NCI-H187 treated with DMSO at 0.1 percent for 48 hours (cell line): Measurements from ENCODE around the gene ABCD3.

Experiments
- DNase-seq: peaks from one replicate; lab custom pipeline; 2025; lab: John Stamatoyannopoulos, UW

ABCD3 gene

DNA sequence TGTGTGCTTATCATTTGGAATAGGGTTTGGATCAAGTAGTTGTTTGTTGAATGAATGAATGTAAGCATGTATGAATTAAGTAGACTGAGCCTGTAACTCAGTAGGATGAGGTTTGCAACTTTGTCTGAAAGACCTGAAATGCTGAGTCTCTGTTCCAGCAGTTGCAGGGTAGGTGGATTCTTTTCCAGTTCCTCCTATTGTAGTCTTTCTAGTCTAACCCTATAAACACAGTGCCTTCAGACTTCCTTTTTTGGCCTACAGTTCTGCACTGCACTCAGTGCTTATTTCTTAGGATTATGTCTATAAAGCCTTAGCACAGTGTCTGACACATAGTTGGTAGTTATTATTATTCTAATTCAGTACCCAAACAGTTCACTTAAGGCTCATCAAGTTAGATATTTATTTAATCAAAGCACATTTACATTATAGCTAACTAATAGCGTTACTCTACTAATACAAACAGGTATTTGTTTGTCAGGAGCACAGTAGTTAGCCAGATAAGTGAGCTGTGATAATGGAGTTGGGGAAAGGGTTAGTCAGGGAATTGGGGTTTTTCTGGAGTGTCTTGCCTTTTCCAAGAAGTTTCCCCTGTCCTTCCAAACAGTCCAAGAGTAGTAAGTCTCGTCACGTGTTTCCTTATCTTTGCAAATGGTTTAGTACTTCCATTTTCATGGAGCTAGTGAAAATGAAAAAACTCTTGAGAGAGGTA is 45.0 kb downstream of the ABCD3 start:
- DNase-seq, result no peak

DNA sequence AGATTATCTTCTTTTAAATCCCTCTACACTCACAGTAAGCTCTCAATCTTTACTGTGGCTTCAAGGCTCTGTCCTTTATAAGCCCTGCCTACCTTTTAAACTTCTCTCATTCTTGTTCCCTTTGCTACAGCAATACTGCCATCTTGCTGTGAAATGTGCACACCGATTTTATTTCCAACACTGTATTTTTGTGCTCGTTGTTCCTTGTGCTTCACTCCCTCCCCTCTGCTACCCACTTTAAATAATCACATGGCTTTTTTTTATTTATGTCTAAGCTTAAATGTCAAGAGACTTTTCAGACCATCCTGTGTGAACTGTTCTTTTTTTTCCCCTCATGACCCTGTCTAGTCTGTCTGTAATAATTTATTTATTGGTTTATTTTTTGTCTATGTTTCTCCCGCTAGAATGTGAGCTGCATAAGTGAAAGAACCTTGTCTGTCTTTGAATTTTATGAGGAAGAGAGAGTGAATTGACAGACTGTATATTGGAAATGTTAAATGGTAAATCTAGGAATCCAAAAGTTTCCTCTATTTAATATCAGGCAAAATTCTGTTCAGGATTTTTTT is 45.7 kb downstream of the ABCD3 start:
- no peak for DNase-seq

DNA sequence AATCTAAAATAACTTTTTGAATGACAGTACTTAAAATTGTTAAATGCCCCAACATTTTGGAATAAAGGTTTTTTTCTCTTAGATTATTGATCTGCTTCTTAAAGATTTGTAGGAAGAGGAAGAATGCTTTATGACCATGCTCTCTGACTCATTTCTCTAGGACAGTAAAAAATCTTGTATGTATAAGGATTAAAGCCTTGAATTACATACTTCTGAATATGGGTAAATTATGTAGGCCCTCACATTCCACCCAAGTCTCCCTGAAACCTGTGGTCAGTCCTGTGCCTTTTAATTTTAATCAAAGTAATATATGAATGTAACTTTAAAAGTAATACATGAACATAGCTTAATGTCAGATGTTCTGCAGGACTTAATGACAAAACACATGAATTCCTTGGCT is 50.5 kb downstream of the ABCD3 start:
- no peak for DNase-seq

DNA sequence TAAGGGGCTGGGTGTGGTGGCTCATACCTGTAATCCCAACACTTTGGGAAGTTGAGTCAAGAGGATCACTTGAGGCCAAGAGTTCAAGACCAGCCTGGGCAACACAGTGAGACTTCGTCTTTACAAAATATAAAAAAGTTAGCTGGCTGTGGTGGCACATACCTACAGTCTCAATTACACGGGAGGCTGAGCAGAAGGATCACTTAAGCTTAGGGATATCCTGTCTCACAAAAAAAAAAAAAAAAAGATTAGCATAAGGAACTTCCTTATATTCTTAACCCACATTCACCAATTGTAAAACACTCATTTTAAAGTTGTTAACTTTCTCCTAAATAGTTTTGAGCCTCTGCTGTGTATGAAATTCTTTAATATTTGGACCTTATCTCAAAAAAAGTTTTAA is 53.1 kb downstream of the ABCD3 start:
- DNase-seq, result no peak

DNA sequence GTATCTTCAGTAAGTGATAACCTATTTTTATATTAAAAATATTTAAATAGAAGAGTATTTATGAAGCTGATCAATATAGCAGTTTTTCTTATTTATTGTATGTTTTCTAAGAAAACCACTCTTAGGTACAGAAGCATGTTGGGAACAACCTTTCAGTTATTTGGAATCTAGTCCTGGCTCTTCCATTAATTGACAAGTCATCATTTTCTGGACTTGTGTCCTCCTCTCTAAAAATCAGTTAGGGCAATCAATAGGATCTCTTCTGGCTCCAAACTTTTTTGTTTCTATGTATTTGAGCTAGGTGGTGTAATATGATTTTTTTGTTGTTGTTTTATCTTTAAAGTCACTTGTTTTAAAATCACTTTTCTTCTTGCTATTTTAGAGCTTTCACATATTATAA is 57.0 kb downstream of the ABCD3 start:
- no peak for DNase-seq

DNA sequence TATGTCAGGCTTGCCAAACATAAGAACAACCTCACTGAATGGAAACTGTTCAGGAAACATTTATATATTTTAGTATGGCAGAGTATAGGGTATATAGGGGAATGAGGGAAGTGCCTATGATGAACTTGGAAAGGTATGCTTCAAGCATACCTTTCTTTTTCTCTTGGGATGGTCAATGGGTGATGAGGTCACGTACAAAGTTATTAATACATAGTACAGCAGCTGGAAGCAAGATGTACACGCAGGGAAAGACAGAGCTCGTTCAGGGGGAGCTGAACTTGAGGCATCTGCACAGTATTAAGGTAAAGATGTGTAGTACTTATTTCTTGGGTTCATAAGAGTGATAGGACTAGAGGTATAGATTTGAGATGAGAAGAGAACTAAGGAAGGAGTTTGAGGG is 61.5 kb downstream of the ABCD3 start:
- DNase-seq, result no peak

DNA sequence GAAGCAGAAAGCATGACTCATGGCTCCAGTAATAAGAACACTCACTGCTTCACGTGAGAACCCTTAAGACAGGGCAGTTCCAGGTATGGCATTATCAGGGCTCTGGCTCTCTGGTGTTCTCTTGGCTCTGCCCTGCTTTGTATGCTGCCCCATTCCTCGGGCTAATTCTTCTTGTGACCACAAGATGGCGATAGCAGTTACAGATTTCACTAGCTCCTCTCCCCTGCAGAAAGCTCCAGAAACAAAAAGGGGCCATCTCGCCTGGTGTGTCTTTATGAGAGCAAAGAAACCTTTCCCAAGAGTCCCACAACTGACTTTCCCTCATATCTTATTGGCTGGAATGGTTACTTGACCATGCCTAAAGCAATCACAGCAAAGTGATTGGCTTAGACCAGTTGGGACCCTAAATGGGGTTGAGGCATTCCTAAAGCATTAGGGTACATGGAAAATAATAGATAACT is 63.3 kb downstream of the ABCD3 start:
- DNase-seq, result peak; percentile 18

DNA sequence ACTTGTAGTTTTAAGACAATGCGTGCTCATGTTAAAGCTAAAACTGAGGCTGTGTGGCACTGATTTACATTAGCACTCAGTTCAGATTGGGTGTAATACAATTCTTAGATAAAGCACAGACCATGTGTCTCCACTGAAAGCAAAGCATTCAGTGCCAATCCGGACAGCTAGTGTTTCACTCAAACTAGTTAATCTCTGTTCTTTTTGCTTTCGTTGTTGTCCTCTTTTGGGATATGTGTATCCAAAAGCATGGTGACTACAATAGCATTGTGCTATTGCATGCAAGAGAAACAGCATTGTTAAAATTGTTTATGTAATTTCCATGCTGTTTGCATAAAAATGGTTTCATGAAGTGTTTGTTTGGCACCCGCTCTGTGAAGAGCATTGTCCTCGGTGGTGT is 68.8 kb downstream of the ABCD3 start:
- DNase-seq, result no peak

DNA sequence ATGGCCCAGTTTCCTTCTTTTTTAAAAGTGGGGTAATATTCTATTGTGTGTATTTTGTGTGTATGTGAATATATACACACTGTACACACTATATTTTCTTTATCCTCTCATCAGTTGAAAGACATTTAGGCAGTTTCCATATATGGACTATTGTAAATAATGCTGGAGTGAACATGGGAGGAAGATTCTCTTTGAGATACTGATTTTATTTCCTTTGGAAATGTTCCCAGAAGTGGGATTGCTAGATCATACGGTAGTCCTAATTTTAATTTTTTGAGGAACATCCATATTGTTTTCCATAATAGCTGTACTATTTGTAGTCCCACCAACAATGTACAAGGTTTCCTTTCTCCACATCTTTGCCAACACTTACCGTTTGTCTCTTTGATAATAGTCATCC is 72.4 kb downstream of the ABCD3 start:
- DNase-seq, result no peak

DNA sequence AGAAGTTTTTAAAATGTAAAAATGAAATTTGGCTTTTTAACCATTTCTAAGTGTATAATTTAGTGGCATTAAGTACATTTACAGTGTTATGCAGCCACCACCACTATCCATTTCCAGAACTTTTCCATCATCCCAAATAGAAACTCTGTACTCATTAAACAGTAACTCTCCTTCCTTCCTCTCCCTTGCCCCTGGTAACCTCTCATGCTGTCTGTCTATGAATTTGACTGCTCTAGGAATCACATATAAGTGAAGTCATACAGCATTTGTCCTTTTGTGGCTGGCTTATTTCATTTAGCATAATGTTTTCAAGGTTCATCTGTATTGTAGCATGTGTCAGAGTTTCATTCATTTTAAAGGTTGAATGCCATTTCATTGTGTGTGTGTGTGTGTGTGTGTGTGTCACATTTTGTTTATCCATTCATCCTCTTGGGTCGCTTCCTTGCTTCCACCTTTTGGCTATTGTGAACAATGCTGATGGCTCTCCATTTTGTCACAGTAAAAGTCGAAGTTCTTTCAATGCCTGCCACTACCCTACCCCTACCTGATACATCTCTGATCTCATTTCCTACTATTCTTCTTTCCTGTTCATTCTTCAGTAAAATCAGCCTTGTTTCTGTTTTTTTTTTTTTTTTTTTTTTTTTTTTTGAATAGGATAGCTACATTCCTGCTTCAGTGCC is 78.0 kb downstream of the ABCD3 start:
- no peak for DNase-seq

DNA sequence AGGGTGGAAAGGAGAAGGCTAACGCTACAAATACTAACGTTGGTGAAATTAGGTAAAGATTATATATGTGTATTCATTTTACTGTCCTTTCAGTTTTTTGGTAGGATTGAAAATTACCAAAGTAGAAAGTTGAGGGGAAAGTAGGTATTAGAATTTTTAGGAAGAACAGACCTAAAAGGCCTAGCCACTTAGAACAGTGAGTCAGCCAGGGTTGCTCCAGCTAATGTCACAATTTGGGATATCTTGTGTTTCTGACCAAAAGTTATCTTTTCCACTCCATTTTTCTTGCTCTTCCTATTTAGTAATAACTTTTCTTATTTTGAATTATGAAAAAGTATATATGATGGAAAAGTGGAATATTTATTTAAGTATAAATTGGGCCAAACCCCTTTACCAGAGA is 83.2 kb downstream of the ABCD3 start:
- no peak for DNase-seq

DNA sequence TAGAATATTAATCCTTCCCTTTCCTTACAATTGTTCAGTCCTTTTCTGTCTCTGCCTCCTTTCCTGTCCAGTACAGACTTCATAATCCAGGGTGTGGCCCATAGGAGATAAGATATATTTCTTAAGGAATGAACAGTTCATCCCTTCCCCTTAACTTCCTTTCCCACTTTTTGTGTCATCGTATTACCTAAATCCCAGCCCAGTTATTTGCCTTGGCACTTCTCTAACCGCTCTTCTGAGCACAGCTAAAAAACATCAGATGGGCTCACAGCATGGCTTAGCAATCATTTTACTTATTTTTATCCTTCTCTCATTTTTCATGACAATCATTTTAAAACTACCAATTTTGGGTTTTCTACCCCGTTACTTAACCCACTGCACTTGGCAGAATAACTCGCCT is 83.7 kb downstream of the ABCD3 start:
- no peak for DNase-seq

DNA sequence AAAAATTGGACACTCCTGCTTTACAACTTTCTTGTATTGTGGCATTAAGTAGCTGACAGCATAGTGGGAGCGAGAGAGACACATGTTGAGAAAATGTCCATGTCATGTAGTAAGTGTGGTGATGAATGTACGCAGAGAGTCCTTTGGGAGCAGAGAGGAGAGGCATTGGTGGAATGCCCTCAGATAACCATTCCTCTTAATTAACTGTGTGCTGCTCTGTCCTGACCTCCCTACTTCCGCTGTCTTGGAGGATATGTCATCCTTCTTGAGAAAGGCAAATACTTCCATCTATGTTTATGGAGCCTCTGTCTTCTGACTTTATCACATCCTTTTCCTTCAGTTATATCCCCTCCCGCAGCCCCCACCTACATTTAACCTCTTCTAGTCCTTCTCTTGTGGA is 85.0 kb downstream of the ABCD3 start:
- no peak for DNase-seq

DNA sequence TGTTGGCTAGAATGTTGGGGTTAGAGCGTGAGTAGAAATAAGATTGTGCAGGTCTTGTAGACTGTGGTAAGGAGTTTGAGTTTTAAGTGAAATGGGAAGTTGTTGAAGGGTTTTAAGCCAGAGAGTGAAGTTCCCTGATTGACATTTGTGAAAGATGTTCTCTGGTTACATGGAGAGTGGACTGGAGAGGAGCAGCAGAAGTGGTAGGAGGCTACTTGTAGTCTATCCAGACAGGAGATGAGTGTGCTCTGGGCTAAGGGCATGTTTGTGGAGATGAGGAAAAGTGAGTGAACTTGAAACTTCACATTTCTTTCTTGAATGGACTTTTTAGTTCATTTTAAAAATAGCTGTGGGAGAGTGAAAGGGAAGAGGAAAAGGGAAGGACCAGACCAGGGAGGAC is 86.4 kb downstream of the ABCD3 start:
- no peak for DNase-seq

DNA sequence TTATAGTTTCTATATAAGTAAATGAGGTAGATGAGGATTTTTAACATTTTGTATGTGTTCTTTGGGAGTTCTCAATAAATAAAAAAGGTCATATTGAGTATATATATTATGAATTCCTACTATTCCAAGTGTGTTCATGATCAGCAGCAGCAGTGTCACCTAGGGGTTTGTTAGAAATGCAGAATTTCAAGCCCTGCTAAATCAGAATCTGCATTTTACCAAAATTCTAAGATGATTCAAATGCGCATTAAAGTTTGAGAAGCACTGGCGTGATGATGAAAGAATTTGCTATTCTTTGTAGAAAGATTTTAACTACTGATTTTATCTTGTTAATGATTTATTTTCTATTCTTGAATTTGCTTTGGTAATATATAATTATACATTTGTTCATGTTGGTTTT is 94.6 kb downstream of the ABCD3 start:
- DNase-seq, result no peak

DNA sequence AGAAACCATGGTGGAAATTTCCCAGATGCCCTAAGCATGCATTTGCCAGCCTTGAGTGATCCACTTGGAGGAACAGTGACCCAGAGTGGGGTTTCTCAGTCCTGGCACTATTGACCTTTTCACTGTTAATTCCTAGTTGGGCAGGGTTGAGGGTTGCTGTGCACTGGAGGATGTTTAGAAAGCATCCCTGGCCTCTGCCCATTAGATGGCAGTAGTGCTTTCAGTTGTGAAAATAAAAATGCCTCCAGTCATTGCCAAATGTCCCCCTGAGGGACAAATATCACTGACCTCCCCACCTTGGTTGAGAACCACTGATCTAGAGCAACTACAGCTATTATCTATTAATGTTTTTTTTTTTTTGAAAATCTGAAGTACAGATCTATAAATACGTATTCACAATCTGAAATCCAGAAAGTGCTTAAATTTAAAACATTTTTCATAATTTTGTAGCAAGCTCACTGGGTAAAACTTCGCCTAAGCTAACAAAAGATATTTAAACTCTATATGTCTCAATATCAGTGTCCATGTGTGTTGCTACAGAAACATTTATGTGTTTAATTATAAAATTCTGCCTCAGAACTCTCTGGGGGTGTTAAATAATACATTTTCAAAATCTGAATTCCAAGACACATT is 96.0 kb downstream of the ABCD3 start:
- no peak for DNase-seq

DNA sequence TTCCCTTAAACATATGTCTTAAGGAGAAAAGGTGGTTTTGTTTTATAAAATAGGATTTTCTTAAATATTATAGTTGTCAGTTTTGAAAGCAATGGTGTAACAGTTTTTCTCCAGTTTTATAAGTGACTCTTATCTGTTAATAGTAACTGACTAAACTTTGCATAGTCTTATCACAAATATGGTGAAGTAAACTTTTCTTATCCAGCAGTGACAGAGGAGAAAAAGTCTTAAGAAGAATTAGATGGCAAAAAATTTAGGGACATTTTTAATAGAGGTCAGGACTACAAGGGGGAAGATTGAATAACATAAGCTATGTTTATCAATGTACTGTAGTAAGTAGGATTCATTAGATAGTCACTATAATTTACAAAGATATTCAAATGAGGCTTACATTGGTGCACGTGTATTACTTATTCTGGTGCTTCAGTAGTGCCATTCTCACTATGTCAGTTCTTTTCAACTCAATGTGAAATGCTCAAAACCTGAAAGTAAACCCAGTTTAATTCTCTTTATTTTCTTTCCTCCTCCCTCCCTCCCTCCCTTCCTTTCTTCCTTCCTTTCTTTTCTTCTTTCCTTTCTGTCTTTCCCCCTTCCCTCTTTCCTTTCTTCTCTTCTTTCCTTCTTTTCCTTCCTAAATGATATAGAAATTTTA is 97.2 kb downstream of the ABCD3 start:
- no peak for DNase-seq

DNA sequence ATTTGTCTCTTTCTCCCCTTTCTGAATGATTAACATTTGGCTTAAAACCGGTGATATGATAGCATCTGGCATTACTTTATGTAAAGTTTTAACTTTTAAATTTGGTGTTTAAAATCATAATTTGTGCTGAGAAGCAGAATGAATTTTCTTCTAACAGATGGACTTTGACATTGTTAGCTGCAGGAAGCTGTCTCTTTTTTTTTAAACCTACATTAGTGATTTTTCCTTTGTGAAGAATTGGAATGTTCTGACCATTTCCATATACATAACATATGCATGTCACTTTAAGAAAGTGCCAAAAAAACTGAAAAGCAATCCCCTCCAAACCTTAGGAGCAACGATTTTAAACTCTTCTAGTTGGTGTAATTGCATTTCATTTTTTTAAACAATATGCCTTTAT is 101.2 kb downstream of the ABCD3 start:
- DNase-seq, result no peak

DNA sequence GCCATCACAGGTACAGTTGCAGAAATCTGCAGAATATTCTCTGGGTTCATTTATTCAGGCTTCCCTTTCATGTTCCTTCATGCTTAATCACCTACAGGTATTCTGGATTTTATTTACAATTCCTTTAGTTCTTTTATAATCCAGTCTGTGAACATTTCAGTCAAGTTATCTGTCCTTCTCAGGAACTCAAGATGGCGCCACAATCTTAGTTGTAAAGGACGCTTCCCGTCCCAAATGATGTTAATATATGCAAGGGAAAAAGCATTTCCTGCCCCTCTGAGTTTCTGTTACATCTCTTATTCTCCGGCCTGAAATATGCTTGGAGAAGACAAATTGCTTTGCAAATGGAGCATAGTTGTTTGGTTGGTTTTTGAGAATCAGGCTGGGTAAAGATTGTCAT is 104.1 kb downstream of the ABCD3 start:
- DNase-seq, result no peak

DNA sequence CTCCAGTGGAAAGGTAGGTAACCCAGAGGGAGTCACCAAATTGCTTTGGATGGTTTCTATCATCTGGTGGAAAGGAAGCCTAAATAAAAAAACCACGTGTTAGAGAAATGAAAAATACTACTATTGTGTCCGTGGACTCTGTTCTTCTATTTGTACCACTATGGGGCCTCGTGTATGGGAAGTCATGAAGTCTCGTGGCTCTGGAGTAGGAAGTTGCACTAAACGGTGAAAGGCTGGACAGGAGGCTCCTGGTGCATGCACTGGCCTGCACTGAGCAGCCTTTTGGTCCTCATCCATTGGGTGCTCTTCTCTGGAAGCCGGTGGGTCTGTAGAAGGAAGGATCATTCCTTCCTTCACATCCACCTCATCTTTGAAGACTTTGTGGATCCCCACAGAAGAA is 106.3 kb downstream of the ABCD3 start:
- DNase-seq, result no peak

DNA sequence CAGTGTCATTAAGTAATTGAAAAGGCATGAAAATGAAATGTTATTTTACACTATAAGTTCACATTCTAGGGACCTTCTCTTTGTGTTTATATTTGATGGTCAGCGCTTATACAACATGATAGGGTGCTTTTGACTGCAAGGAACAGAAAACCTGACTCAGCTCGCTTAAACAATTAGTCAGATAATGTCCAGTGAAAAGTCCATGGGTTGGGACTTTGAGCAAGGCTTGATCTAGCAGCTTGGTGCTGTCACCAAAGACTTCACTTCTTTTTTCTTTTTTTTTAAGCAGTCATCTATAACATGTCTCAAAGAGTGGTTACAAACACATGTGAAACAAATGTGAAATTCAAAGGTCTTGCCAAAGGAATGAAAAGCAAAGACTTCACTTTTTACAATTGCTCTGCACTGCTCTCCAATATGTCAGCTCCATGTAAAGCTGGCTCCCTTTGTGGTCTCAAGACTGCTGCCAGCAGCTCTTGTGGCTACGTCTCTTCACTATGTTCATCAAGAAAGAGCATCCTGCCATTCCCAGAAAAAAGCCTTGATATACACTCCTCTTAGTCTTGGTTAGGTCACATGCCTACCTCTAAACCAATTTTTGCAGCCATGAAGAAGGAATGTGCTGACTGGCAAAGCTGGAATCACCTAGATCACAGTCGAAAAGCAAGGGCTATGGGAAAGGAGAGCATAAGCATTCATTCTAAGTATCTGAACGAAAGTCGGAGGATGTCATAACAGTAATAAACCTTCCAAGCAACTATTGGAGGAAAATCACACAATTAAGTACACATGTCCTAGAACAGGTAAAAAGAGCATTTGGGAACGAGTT is 108.2 kb downstream of the ABCD3 start:
- no peak for DNase-seq
